HUES48 (cell line): ENCODE measurements around the gene TNFSF15.

ENCODE experiments used
- H3K27ac ChIP-seq: one replicate; pipeline ENCODE4 v1.7.0; 2013; ENCODE audit warnings: low read depth, low read length, inconsistent platforms
- H3K27me3 ChIP-seq: 2 replicates; pipeline ENCODE4 v1.6.1; 2013; ENCODE audit warnings: mild to moderate bottlenecking, low read length; ENCODE audit not compliant: control insufficient read depth, insufficient read depth
- H3K36me3 ChIP-seq: 2 replicates; pipeline ENCODE4 v1.6.1; 2013; ENCODE audit warnings: low read length; ENCODE audit not compliant: control insufficient read depth, insufficient read depth
- H3K4me1 ChIP-seq: 2 replicates; pipeline ENCODE4 v1.6.1; 2013; ENCODE audit warnings: mild to moderate bottlenecking, low read length; ENCODE audit not compliant: control insufficient read depth, insufficient read depth
- H3K4me3 ChIP-seq: 2 replicates; pipeline ENCODE4 v1.5.1; 2013; ENCODE audit warnings: mild to moderate bottlenecking, low read depth, low read length
- H3K9ac ChIP-seq: 2 replicates; pipeline ENCODE4 v1.6.1; 2013; ENCODE audit warnings: mild to moderate bottlenecking, low read depth, low read length, moderate library complexity
- H3K9me3 ChIP-seq: 2 replicates; pipeline ENCODE4 v1.6.1; 2013; ENCODE audit warnings: low read length; ENCODE audit not compliant: control insufficient read depth, insufficient read depth

Gene TNFSF15

GRCh38 chr9:114787214-114787613, 18.6 kb downstream of the TNFSF15 start:
- H3K9ac ChIP-seq = no peak overlapping the region
- no peak overlapping the region for H3K27ac ChIP-seq
- no peaks in the 10 kb centered on the region for H3K36me3 ChIP-seq
- no peaks in the 10 kb centered on the region for H3K27me3 ChIP-seq
- no peaks in the 10 kb centered on the region for H3K9me3 ChIP-seq
- H3K4me3 ChIP-seq = no peak overlapping the region
- H3K4me1 ChIP-seq = no peaks in the 10 kb centered on the region

DNA sequence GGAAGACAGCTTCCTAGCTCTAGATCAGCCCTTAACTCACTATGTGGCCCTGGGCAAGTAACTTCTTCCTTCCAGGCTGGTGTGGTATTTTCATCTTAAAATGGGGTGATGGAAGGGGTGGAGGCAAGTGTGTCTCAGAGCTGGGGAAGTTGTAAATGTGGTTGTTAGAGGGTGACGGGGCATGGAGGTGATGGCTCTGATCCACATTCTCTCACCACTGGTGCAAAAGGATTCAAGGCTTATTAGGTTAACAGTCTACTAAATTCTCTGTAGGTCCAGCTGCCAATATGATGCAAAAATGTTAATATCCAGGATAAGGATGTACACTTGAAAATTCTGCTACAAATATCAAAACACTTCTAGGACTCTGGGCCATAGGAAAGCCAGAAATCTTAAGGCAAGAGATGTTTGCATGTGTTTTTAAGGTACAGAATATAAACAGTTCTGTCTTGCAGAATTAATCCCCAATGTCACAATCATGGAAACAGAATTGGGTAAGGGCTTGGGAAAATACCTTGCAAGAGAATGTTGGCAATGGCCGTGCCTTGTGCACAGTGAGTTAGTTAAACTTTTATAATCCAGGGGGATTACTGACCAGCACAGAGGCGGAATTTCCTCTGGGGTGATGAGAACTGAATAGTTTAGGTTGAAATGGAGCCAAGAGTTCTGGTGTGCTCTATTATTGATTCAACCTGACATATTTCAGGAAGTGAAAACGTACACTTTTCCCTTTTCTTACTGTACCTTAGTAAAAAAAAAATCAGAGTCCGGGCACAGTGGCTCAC, 19.8 kb downstream of the TNFSF15 start:
- no peak overlapping the region for H3K4me3 ChIP-seq
- H3K9ac ChIP-seq = no peak overlapping the region
- H3K9me3 ChIP-seq = no peaks in the 10 kb centered on the region
- no peaks in the 10 kb centered on the region for H3K27me3 ChIP-seq
- no peaks in the 10 kb centered on the region for H3K36me3 ChIP-seq
- H3K27ac ChIP-seq = no peak overlapping the region
- H3K4me1 ChIP-seq = no peaks in the 10 kb centered on the region

DNA sequence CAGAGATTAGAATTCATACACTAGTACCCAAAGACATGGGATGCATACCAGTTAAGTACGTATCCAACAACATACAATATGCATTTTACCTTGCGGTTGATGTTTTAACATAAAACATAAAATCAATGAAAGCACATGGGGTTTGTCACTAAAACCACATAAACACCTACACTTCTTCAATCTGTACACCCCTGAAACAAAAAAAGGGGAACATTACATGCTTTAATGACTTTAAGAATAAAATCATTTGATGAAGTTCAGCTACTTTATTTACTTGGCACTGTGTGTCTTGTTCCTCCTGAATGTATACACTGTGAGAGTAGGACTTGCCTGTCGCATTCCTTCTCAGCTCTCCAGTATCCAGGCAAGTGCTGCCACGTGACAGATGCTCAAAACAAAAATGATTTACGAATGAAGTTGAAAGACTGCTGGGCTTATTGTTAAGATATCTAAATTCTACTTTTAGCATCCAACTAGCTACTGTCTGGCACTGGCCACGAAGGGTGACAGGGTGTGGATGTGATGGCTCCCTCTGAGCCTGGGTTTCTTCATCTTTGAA, 21.0 kb downstream of the TNFSF15 start:
- no peaks in the 10 kb centered on the region for H3K9me3 ChIP-seq
- H3K4me1 ChIP-seq = no peaks in the 10 kb centered on the region
- no peak overlapping the region for H3K27ac ChIP-seq
- H3K9ac ChIP-seq = no peak overlapping the region
- H3K4me3 ChIP-seq = no peak overlapping the region
- no peaks in the 10 kb centered on the region for H3K27me3 ChIP-seq
- no peaks in the 10 kb centered on the region for H3K36me3 ChIP-seq

GRCh38 chr9:114782586-114782985, 23.3 kb downstream of the TNFSF15 start:
- Histone ChIP-seq H3K4me1 (no peaks in the 10 kb centered on the region), H3K4me3 (no peak overlapping the region), H3K9me3 (no peaks in the 10 kb centered on the region), H3K27me3 (no peaks in the 10 kb centered on the region), H3K36me3 (no peaks in the 10 kb centered on the region), H3K9ac (no peak overlapping the region), H3K27ac (no peak overlapping the region)

GRCh38 chr9:114779352-114779845, 26.4 kb downstream of the TNFSF15 start:
- no peaks in the 10 kb centered on the region for H3K36me3 ChIP-seq
- no peak overlapping the region for H3K27ac ChIP-seq
- no peak overlapping the region for H3K4me3 ChIP-seq
- H3K9me3 ChIP-seq = no peaks in the 10 kb centered on the region
- H3K27me3 ChIP-seq = no peaks in the 10 kb centered on the region
- no peak overlapping the region for H3K9ac ChIP-seq
- no peaks in the 10 kb centered on the region for H3K4me1 ChIP-seq

- H3K4me3 ChIP-seq = no peak overlapping the region
- H3K4me1 ChIP-seq = no peaks in the 10 kb centered on the region
- H3K9me3 ChIP-seq = no peaks in the 10 kb centered on the region
- H3K27ac ChIP-seq = no peak overlapping the region
- no peak overlapping the region for H3K9ac ChIP-seq
- no peaks in the 10 kb centered on the region for H3K27me3 ChIP-seq
- H3K36me3 ChIP-seq = no peaks in the 10 kb centered on the region
Observed at GRCh38 chr9:114777821-114778609, 27.8 kb downstream of the TNFSF15 start.

GRCh38 chr9:114776683-114777399, 29.0 kb downstream of the TNFSF15 start:
- H3K36me3 ChIP-seq = no peaks in the 10 kb centered on the region
- no peak overlapping the region for H3K4me3 ChIP-seq
- no peaks in the 10 kb centered on the region for H3K4me1 ChIP-seq
- H3K9ac ChIP-seq = no peak overlapping the region
- H3K27me3 ChIP-seq = no peaks in the 10 kb centered on the region
- H3K27ac ChIP-seq = no peak overlapping the region
- no peaks in the 10 kb centered on the region for H3K9me3 ChIP-seq

- Histone ChIP-seq H3K4me3 (no peak overlapping the region), H3K9me3 (no peaks in the 10 kb centered on the region), H3K9ac (no peak overlapping the region), H3K27me3 (no peaks in the 10 kb centered on the region), H3K36me3 (no peaks in the 10 kb centered on the region), H3K27ac (no peak overlapping the region), H3K4me1 (no peaks in the 10 kb centered on the region)
Observed at GRCh38 chr9:114775981-114776380, 29.9 kb downstream of the TNFSF15 start.

DNA sequence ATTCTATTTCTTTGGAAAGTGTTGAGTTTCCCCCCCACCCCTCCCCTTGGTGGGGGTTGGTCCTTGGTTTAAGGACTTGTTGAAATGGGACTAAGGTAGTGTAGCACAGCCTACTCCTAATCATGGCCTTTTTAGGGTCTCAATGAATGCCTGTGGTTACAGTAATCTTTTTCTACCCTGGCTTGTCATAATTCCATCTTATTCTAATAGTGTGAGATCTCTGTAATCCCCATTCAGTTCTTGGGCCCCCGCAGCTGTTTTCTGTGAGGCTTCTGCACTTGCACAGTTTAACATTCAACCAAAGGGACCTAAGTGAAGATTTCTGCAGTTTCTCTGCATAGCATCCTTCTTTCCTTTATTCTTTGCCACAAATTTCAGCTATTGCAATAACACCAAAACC, 30.7 kb downstream of the TNFSF15 start:
- H3K27me3 ChIP-seq = no peaks in the 10 kb centered on the region
- H3K4me3 ChIP-seq = no peak overlapping the region

GRCh38 chr9:114774524-114774923, 31.3 kb downstream of the TNFSF15 start:
- no peak overlapping the region for H3K4me3 ChIP-seq
- no peak overlapping the region for H3K27ac ChIP-seq
- no peak overlapping the region for H3K9ac ChIP-seq

More for the DNA sequence above, 30.7 kb downstream of the TNFSF15 start:
- Histone ChIP-seq H3K9me3 (no peaks in the 10 kb centered on the region), H3K27ac (no peak overlapping the region), H3K4me1 (no peaks in the 10 kb centered on the region), H3K9ac (no peak overlapping the region), H3K36me3 (no peaks in the 10 kb centered on the region)

More at GRCh38 chr9:114774524-114774923, 31.3 kb downstream of the TNFSF15 start:
- Histone ChIP-seq H3K36me3 (no peaks in the 10 kb centered on the region), H3K9me3 (no peaks in the 10 kb centered on the region), H3K27me3 (no peaks in the 10 kb centered on the region), H3K4me1 (no peaks in the 10 kb centered on the region)
